Common myeloid progenitor, CD34-positive (primary cell): ENCODE data around the gene ETDB.

ENCODE experiments used
- CTCF ChIA-PET: fragments of 350-600 bp; sonication (Branson Sonifier 250); formaldehyde crosslinking; loops from one replicate; lab custom pipeline; 2021; ENCODE audit warnings: antibody characterized with exemption; lab: Charles Lee
- POLR2A ChIA-PET: fragments of 350-600 bp; sonication (Branson Sonifier 250); formaldehyde crosslinking; loops from one replicate; lab custom pipeline; 2021; ENCODE audit warnings: antibody characterized with exemption; lab: Charles Lee
- DNase-seq, 3 donors: peaks; one replicate each; pipeline versions ENCODE4 v3.0.0 to v3.0.0-alpha.2; 2013
- H3K27ac ChIP-seq, 2 experiments: 1 replicate in 1 of 2; 2 replicates in 1 of 2; pipeline ENCODE4 v1.7.0; 2013; ENCODE audit warnings: inconsistent platforms in 2 of 2, low read length in 2 of 2, mild to moderate bottlenecking in 2 of 2, low read depth in 1 of 2, moderate library complexity in 1 of 2; ENCODE audit not compliant: severe bottlenecking in 2 of 2, insufficient read depth in 1 of 2, poor library complexity in 1 of 2
- H3K27me3 ChIP-seq, 5 experiments: replicated peaks in 2 of 5; 1 replicate in 3 of 5; 2 replicates in 2 of 5; pipeline versions ENCODE4 v1.6.1 to v1.7.0; 2013; ENCODE audit warnings: low read length in 4 of 5, mild to moderate bottlenecking in 2 of 5, moderate library complexity in 2 of 5, inconsistent platforms in 1 of 5; ENCODE audit not compliant: insufficient read depth in 5 of 5, control insufficient read depth in 4 of 5
- H3K36me3 ChIP-seq, 4 experiments: 1 replicate in 2 of 4; 2 replicates in 2 of 4; pipeline versions ENCODE4 v1.6.1 to v1.7.0; 2013; ENCODE audit warnings: low read length in 3 of 4, control low read depth in 1 of 4, mild to moderate bottlenecking in 1 of 4; ENCODE audit not compliant: control insufficient read depth in 4 of 4, insufficient read depth in 4 of 4
- H3K4me1 ChIP-seq, 4 experiments: 1 replicate in 3 of 4; 2 replicates in 1 of 4; pipeline versions ENCODE4 v1.6.1 to v1.7.1; 2013; ENCODE audit warnings: low read length in 3 of 4, mild to moderate bottlenecking in 3 of 4, control low read depth in 1 of 4, inconsistent platforms in 1 of 4, moderate library complexity in 1 of 4; ENCODE audit not compliant: control insufficient read depth in 4 of 4, insufficient read depth in 4 of 4; ENCODE audit errors: control extremely low read depth in 1 of 4
- H3K4me3 ChIP-seq, 7 experiments: 1 replicate in 4 of 7; 2 replicates in 3 of 7; pipeline versions ENCODE4 v1.5.1 to v1.7.0; 2013; ENCODE audit warnings: mild to moderate bottlenecking in 7 of 7, low read length in 6 of 7, moderate library complexity in 6 of 7, inconsistent platforms in 2 of 7, low read depth in 2 of 7, control low read depth in 1 of 7; ENCODE audit not compliant: insufficient read depth in 4 of 7, control insufficient read depth in 1 of 7; ENCODE audit errors: extremely low read depth in 1 of 7
- H3K9me3 ChIP-seq, 5 experiments: 1 replicate in 4 of 5; 2 replicates in 1 of 5; pipeline versions ENCODE4 v1.6.1 to v1.7.1; 2013; ENCODE audit warnings: low read length in 4 of 5, mild to moderate bottlenecking in 2 of 5, inconsistent platforms in 1 of 5, low read depth in 1 of 5, moderate library complexity in 1 of 5; ENCODE audit not compliant: control insufficient read depth in 4 of 5, insufficient read depth in 2 of 5; ENCODE audit errors: control extremely low read depth in 1 of 5
- WGBS: methylation state at CpG from one replicate; pipeline ENCODE4 v1.1.5; 2013; ENCODE audit not compliant: insufficient coverage; 5-methylcytosine and 5-hydroxymethylcytosine counted together

Gene ETDB

DNA sequence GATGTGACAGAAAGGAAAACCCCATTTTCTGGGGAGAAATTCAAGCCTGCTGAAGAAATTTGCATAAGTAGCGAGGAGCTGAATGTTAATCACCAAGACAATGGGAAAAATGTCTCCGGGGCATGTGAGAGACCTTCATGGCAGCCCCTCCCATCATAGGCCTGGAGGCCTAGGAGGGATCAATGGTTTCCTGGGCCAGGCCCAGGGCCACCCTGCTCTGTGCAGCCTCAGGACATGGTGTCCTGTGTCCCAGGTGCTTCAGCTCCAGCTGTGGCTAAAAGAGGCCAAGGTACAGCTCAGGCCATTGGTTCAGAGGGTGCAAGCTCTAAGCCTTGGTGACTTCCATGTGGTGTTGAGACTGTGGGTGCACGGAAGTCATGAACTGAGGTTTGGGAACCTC lies 31.2 kb downstream of the ETDB start:
- Histone ChIP-seq H3K27me3 (peaks cover 0 to 2% (median 0%) of the 10 kb centered on the region in 5 experiments), H3K36me3 (no peaks in the 10 kb centered on the region), H3K4me1 (no peaks in the 10 kb centered on the region), H3K9me3 (no peaks in the 10 kb centered on the region), H3K4me3 (no peak overlapping the region), H3K27ac (no peak overlapping the region)
- ChIA-PET POLR2A (no interaction called here), CTCF (no interaction called here)
- no peak for DNase-seq
- 85% methylated on average over 3 of the region's 3 CpGs for WGBS

DNA sequence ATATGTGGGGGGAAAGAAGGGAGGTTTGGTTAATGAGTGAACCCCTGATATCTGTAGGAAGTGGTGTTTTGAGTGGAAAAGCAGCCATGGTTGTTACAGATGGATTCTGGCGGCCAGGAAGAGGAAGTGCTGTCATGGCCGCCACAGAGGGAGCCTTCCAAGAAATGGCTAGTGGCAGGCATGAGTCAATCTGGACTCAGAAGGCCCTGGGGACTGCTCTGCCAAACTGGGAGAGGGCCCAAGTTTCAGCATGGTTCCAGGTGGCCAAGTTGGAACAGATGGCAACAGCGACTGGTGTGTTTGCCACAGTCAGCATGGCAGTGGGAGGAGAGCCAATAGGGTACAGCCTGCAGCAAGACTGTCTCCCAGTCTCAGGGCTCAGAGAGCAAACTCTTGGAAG lies 32.5 kb downstream of the ETDB start:
- POLR2A ChIA-PET: no interaction called here
- Histone ChIP-seq H3K27ac (no peak overlapping the region), H3K36me3 (no peaks in the 10 kb centered on the region), H3K9me3 (no peaks in the 10 kb centered on the region), H3K4me1 (no peaks in the 10 kb centered on the region), H3K4me3 (no peak overlapping the region), H3K27me3 (no peaks in the 10 kb centered on the region)
- 90% methylated on average over 3 of the region's 3 CpGs for WGBS
- no peak for DNase-seq
- CTCF ChIA-PET: no interaction called here

DNA sequence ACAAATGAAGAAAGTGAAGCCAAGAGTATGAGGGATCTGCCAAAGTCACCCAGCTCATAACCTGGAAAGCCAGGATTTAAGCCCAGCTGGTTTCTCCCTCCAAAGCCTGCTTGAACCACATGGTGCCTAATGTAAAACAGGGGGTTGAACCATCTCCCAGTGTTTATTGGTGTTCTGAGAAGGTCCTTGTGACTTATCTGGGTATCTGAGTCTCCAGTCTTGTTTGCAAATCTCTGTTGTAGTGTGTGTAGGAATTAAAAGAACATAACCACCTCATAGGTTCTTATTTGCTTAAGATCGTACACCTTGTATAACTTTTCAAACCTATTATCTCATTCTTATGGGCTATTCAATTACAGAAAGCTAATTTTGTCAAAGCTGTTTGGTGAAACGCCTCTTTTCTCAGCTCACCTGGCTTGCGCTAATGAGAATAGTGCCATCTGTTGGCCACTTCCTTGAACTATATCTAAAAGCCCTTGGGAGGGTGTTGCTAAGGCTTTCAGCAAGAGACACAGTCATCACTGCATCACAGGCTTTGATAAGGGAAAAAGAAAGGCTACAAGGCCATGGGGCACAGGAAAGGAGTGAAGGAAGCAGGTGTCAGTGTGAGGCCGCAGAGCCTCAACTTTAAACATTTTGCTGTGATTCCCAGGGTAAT lies 34.0 kb downstream of the ETDB start:
- POLR2A ChIA-PET: no interaction called here
- DNase-seq: peak; percentile 68 to 85 (median 84)

DNA sequence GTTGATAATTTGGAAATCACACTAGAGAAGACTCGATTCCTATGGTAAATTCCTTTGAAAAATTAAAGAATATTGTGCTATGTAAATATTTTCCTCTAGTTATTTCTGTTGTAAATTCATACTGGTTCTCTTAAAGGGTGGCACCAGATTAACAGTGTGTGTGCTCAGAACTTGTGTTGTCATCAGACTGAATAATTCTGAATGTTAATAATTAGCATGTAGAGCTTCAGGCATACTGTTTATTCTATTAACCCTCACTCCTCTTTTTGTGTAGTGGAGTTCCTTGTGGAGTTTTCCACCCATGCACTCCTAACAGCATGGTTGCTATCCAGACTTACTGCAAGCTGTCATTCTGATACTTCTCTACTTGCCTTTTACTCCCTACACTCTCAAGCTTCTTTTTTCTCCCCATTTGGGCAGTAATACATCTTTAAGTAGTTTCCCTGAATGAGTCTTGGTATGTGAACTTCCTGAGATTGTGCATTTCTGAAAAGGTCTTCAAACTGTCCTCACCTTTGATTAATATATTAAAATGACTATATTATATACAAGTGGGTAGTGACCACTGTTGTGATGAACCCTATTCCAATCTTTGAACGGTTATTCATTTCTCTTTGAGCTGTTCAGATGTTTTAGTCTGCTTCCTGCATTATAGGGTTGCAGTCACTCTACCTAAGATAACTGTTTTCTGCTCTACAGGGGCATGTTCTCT lies 38.5 kb downstream of the ETDB start:
- Histone ChIP-seq H3K27ac (no peak overlapping the region), H3K27me3 (no peaks in the 10 kb centered on the region), H3K4me1 (no peaks in the 10 kb centered on the region), H3K4me3 (no peak overlapping the region), H3K9me3 (no peaks in the 10 kb centered on the region), H3K36me3 (no peaks in the 10 kb centered on the region)
- CTCF ChIA-PET: interaction anchor here (0.7 kb wide), 1 partner anchor 16 kb away, joined by 3 read pairs; no protein-coding TSS in a partner anchor
- DNase-seq: no peak
- POLR2A ChIA-PET: no interaction called here
- WGBS: no CpG with 5 or more reads among the region's 2 CpGs

More for the DNA sequence above, 34.0 kb downstream of the ETDB start:
- Histone ChIP-seq H3K4me3 (no peak overlapping the region), H3K27ac (no peak overlapping the region), H3K36me3 (no peaks in the 10 kb centered on the region), H3K4me1 (no peaks in the 10 kb centered on the region), H3K9me3 (no peaks in the 10 kb centered on the region), H3K27me3 (no peaks in the 10 kb centered on the region)
- CTCF ChIA-PET: interaction anchor here (1.3 to 1.7 kb wide), 3 partner anchors 9 to 122 kb away, joined by 4 to 7 read pairs (median 5); no protein-coding TSS in a partner anchor
- WGBS: 0% methylated on average over 3 of the region's 4 CpGs
